IgD-negative memory B cell (primary cell): ENCODE measurements around the gene LRRC72. TPM values are rescaled to one million over a fixed set of nuclear protein-coding genes. Genes with fewer than 3 reads are reported as not detected.
"Not testable (repeated sequence)": the region's sequence is repeated elsewhere in the genome, so short reads cannot be mapped to it uniquely, and the experiment has no call there.

ENCODE experiments used
- H3K27ac Mint-ChIP-seq, 3 donors: one replicate each; pipeline ENCODE4 v1.8.0; 2020 to 2022; ENCODE audit warnings: mild to moderate bottlenecking in 3 of 3, mixed read lengths in 3 of 3, moderate library complexity in 1 of 3
- H3K27me3 Mint-ChIP-seq: one replicate; pipeline ENCODE4 v1.8.0; 2021; ENCODE audit warnings: mixed read lengths
- H3K36me3 Mint-ChIP-seq: one replicate; pipeline ENCODE4 v1.8.0; 2020; ENCODE audit warnings: mild to moderate bottlenecking, mixed read lengths
- H3K4me1 Mint-ChIP-seq, 3 donors: one replicate each; pipeline ENCODE4 v1.8.0; 2020 to 2022; ENCODE audit warnings: mixed read lengths in 3 of 3, mild to moderate bottlenecking in 1 of 3
- H3K4me3 Mint-ChIP-seq, 4 donors: one replicate each; pipeline ENCODE4 v1.8.0; 2020 to 2022; ENCODE audit warnings: mild to moderate bottlenecking in 4 of 4, mixed read lengths in 4 of 4, moderate library complexity in 3 of 4
- H3K9me3 Mint-ChIP-seq, 3 donors: one replicate each; pipeline ENCODE4 v1.8.0; 2020 to 2021; ENCODE audit warnings: mixed read lengths in 3 of 3, mild to moderate bottlenecking in 1 of 3
- polyA plus RNA-seq: library from polyadenylated mRNA; unstranded; fragments of 300-500 nt; fragmentation: Illumina TruSeq; gene quantifications from one replicate; pipeline ENCODE4 v1.2.3, GENCODE V29; 2021

Gene LRRC72
- polyA plus RNA-seq, 1 donor from 2014 or later, result not detected

- no peaks in the 10 kb centered on the region for H3K36me3 Mint-ChIP-seq
- no peaks in the 10 kb centered on the region for H3K4me1 Mint-ChIP-seq
- H3K27me3 Mint-ChIP-seq, result peaks cover 6% of the 10 kb centered on the region
- H3K27ac Mint-ChIP-seq, result peak overlapping the region in 1 of 3 donors; percentile 61
- H3K9me3 Mint-ChIP-seq, result peaks cover 0 to 3% (median 0%) of the 10 kb centered on the region in 3 donors
- no peak overlapping the region for H3K4me3 Mint-ChIP-seq
These were observed 58.9 kb downstream of the LRRC72 start for GRCh38 chr7:16585540-16585939.

GRCh38 chr7:16586081-16586874, 59.7 kb downstream of the LRRC72 start:
- Mint-ChIP-seq H3K27ac (no peak overlapping the region), H3K4me3 (no peak overlapping the region), H3K27me3 (peaks cover 6% of the 10 kb centered on the region), H3K4me1 (no peaks in the 10 kb centered on the region), H3K9me3 (peaks cover 0 to 3% (median 0%) of the 10 kb centered on the region in 3 donors), H3K36me3 (no peaks in the 10 kb centered on the region)

- H3K27ac Mint-ChIP-seq, result no peak overlapping the region
- no peaks in the 10 kb centered on the region for H3K4me1 Mint-ChIP-seq
- no peaks in the 10 kb centered on the region for H3K36me3 Mint-ChIP-seq
- peaks cover 0 to 3% (median 0%) of the 10 kb centered on the region in 3 donors for H3K9me3 Mint-ChIP-seq
- H3K4me3 Mint-ChIP-seq, result peak overlapping the region in 1 of 4 donors; percentile 51
- peaks cover 6% of the 10 kb centered on the region for H3K27me3 Mint-ChIP-seq
These were observed 60.5 kb downstream of the LRRC72 start for GRCh38 chr7:16587129-16587528.

GRCh38 chr7:16587790-16588189, 61.2 kb downstream of the LRRC72 start:
- Mint-ChIP-seq H3K4me1 (no peaks in the 10 kb centered on the region), H3K9me3 (peaks cover 0 to 3% (median 0%) of the 10 kb centered on the region in 3 donors), H3K36me3 (no peaks in the 10 kb centered on the region), H3K27me3 (peaks cover 6% of the 10 kb centered on the region), H3K4me3 (no peak overlapping the region), H3K27ac (no peak overlapping the region)

- no peak overlapping the region for H3K4me3 Mint-ChIP-seq
- no peaks in the 10 kb centered on the region for H3K36me3 Mint-ChIP-seq
- H3K27me3 Mint-ChIP-seq, result peaks cover 4% of the 10 kb centered on the region
- no peak overlapping the region for H3K27ac Mint-ChIP-seq
- H3K4me1 Mint-ChIP-seq, result no peaks in the 10 kb centered on the region
- H3K9me3 Mint-ChIP-seq, result peaks cover 0 to 3% (median 0%) of the 10 kb centered on the region in 3 donors
These were observed 63.3 kb downstream of the LRRC72 start for GRCh38 chr7:16589881-16590280.

- Mint-ChIP-seq H3K4me1 (no peaks in the 10 kb centered on the region), H3K36me3 (peaks cover 1% of the 10 kb centered on the region), H3K4me3 (no peak overlapping the region), H3K9me3 (peaks cover 0 to 3% (median 0%) of the 10 kb centered on the region in 3 donors), H3K27ac (no peak overlapping the region), H3K27me3 (peaks cover 4% of the 10 kb centered on the region)
These were observed 63.8 kb downstream of the LRRC72 start for GRCh38 chr7:16590424-16590823.

- no peaks in the 10 kb centered on the region for H3K4me1 Mint-ChIP-seq
- H3K4me3 Mint-ChIP-seq, result no peak overlapping the region
- H3K27ac Mint-ChIP-seq, result no peak overlapping the region
- H3K9me3 Mint-ChIP-seq, result no peaks in the 10 kb centered on the region
- no peaks in the 10 kb centered on the region for H3K27me3 Mint-ChIP-seq
- H3K36me3 Mint-ChIP-seq, result peaks cover 4% of the 10 kb centered on the region
These were observed 65.8 kb downstream of the LRRC72 start for GRCh38 chr7:16592395-16592794.

GRCh38 chr7:16594061-16594460, 67.4 kb downstream of the LRRC72 start:
- Mint-ChIP-seq H3K27ac (no peak overlapping the region), H3K9me3 (no peaks in the 10 kb centered on the region), H3K36me3 (peaks cover 4% of the 10 kb centered on the region), H3K27me3 (no peaks in the 10 kb centered on the region), H3K4me1 (no peaks in the 10 kb centered on the region), H3K4me3 (no peak overlapping the region)

- no peaks in the 10 kb centered on the region for H3K27me3 Mint-ChIP-seq
- H3K9me3 Mint-ChIP-seq, result no peaks in the 10 kb centered on the region
- H3K4me3 Mint-ChIP-seq, result no peak overlapping the region
- peaks cover 4% of the 10 kb centered on the region for H3K36me3 Mint-ChIP-seq
- no peaks in the 10 kb centered on the region for H3K4me1 Mint-ChIP-seq
- no peak overlapping the region for H3K27ac Mint-ChIP-seq
These were observed 68.1 kb downstream of the LRRC72 start for GRCh38 chr7:16594676-16595075.

- H3K4me3 Mint-ChIP-seq, H3K9me3 Mint-ChIP-seq, H3K27me3 Mint-ChIP-seq, H3K4me1 Mint-ChIP-seq, H3K27ac Mint-ChIP-seq, H3K36me3 Mint-ChIP-seq: not testable (repeated sequence)
These were observed 69.0 kb downstream of the LRRC72 start for GRCh38 chr7:16595596-16595995.

GRCh38 chr7:16598015-16598414, 71.4 kb downstream of the LRRC72 start:
- H3K27me3 Mint-ChIP-seq, result no peaks in the 10 kb centered on the region
- no peaks in the 10 kb centered on the region for H3K9me3 Mint-ChIP-seq
- no peak overlapping the region for H3K27ac Mint-ChIP-seq
- H3K4me3 Mint-ChIP-seq, result no peak overlapping the region
- H3K36me3 Mint-ChIP-seq, result peaks cover 8% of the 10 kb centered on the region
- peaks cover 0 to under 1% (median 0%) of the 10 kb centered on the region in 3 donors for H3K4me1 Mint-ChIP-seq

- peaks cover 13% of the 10 kb centered on the region for H3K36me3 Mint-ChIP-seq
- peaks cover 0 to 3% (median 0%) of the 10 kb centered on the region in 3 donors for H3K4me1 Mint-ChIP-seq
- no peak overlapping the region for H3K4me3 Mint-ChIP-seq
- H3K27me3 Mint-ChIP-seq, result no peaks in the 10 kb centered on the region
- no peaks in the 10 kb centered on the region for H3K9me3 Mint-ChIP-seq
- no peak overlapping the region for H3K27ac Mint-ChIP-seq
These were observed 73.2 kb downstream of the LRRC72 start for GRCh38 chr7:16599860-16600259.

GRCh38 chr7:16603633-16604032, 77.0 kb downstream of the LRRC72 start:
- peaks cover 0 to 3% (median 0%) of the 10 kb centered on the region in 3 donors for H3K4me1 Mint-ChIP-seq
- no peaks in the 10 kb centered on the region for H3K9me3 Mint-ChIP-seq
- no peaks in the 10 kb centered on the region for H3K27me3 Mint-ChIP-seq
- no peak overlapping the region for H3K27ac Mint-ChIP-seq
- H3K4me3 Mint-ChIP-seq, result no peak overlapping the region
- peaks cover 12% of the 10 kb centered on the region for H3K36me3 Mint-ChIP-seq

GRCh38 chr7:16604054-16604453, 77.4 kb downstream of the LRRC72 start:
- Mint-ChIP-seq H3K9me3 (no peaks in the 10 kb centered on the region), H3K27ac (no peak overlapping the region), H3K4me3 (no peak overlapping the region), H3K27me3 (no peaks in the 10 kb centered on the region), H3K4me1 (peaks cover 0 to 3% (median 0%) of the 10 kb centered on the region in 3 donors), H3K36me3 (peaks cover 12% of the 10 kb centered on the region)

GRCh38 chr7:16606704-16607103, 80.1 kb downstream of the LRRC72 start:
- Mint-ChIP-seq H3K27me3 (no peaks in the 10 kb centered on the region), H3K36me3 (peaks cover 12% of the 10 kb centered on the region), H3K4me1 (peaks cover 10 to 15% (median 15%) of the 10 kb centered on the region in 3 donors)

GRCh38 chr7:16609842-16610450, 83.3 kb downstream of the LRRC72 start:
- H3K9me3 Mint-ChIP-seq, result no peaks in the 10 kb centered on the region
- peaks cover 3% of the 10 kb centered on the region for H3K36me3 Mint-ChIP-seq
- H3K4me1 Mint-ChIP-seq, result peaks cover 10 to 15% (median 14%) of the 10 kb centered on the region in 3 donors
- no peaks in the 10 kb centered on the region for H3K27me3 Mint-ChIP-seq
- no peak overlapping the region for H3K4me3 Mint-ChIP-seq
- peak overlapping the region in 1 of 3 donors; percentile 90 for H3K27ac Mint-ChIP-seq

More at GRCh38 chr7:16606704-16607103, 80.1 kb downstream of the LRRC72 start:
- H3K4me3 Mint-ChIP-seq, result no peak overlapping the region
- H3K27ac Mint-ChIP-seq, result no peak overlapping the region
- no peaks in the 10 kb centered on the region for H3K9me3 Mint-ChIP-seq
